C4-2B (cell line): ENCODE results near the gene RASA4B.
"Not testable (repeated sequence)": the region's sequence is repeated elsewhere in the genome, so short reads cannot be mapped to it uniquely, and the experiment has no call there.

Experiments used
- H3K27ac ChIP-seq: fragments of 450-650 bp; 2 replicates; pipeline ENCODE4 v1.5.1; 2017
- CTCF ChIP-seq: fragments of 450-650 bp; conservative IDR thresholded peaks from 2 replicates; pipeline ENCODE4 v1.5.1; 2017; ENCODE audit warnings: mild to moderate bottlenecking

RASA4B gene

GRCh38 chr7:102511860-102512522 lies 5.6 kb downstream of the RASA4B start:
- H3K27ac ChIP-seq: not testable (repeated sequence)

- H3K27ac ChIP-seq: not testable (repeated sequence)
Measured at GRCh38 chr7:102510575-102510974, 7.0 kb downstream of the RASA4B start.

GRCh38 chr7:102507410-102508088 lies 10.0 kb downstream of the RASA4B start:
- H3K27ac ChIP-seq: not testable (repeated sequence)

GRCh38 chr7:102505298-102506185 lies 12.0 kb downstream of the RASA4B start:
- H3K27ac ChIP-seq: not testable (repeated sequence)

- H3K27ac ChIP-seq: not testable (repeated sequence)
Measured at GRCh38 chr7:102503141-102503540, 14.4 kb downstream of the RASA4B start.

- H3K27ac ChIP-seq: not testable (repeated sequence)
Measured at GRCh38 chr7:102498321-102498720, 19.3 kb downstream of the RASA4B start.

- not testable (repeated sequence) for H3K27ac ChIP-seq
Measured at GRCh38 chr7:102497308-102497707, 20.3 kb downstream of the RASA4B start.

- H3K27ac ChIP-seq: not testable (repeated sequence)
Measured at GRCh38 chr7:102496861-102497260, 20.7 kb downstream of the RASA4B start.

GRCh38 chr7:102494473-102495149 lies 23.0 kb downstream of the RASA4B start:
- H3K27ac ChIP-seq: not testable (repeated sequence)

- H3K27ac ChIP-seq: not testable (repeated sequence)
Measured at GRCh38 chr7:102494026-102494425, 23.6 kb downstream of the RASA4B start.

- not testable (repeated sequence) for H3K27ac ChIP-seq
Measured at GRCh38 chr7:102493220-102493935, 24.2 kb downstream of the RASA4B start.

GRCh38 chr7:102490529-102491075 lies 27.0 kb downstream of the RASA4B start:
- H3K27ac ChIP-seq: not testable (repeated sequence)

- not testable (repeated sequence) for H3K27ac ChIP-seq
Measured at GRCh38 chr7:102484317-102484716, 33.3 kb downstream of the RASA4B start.

GRCh38 chr7:102481962-102482361 lies 35.6 kb downstream of the RASA4B start:
- not testable (repeated sequence) for H3K27ac ChIP-seq

GRCh38 chr7:102479982-102480637 lies 37.5 kb downstream of the RASA4B start:
- peak; percentile 88 for TF ChIP-seq CTCF

GRCh38 chr7:102479209-102479584 lies 38.4 kb downstream of the RASA4B start:
- not testable (repeated sequence) for H3K27ac ChIP-seq

More at GRCh38 chr7:102479982-102480637, 37.5 kb downstream of the RASA4B start:
- not testable (repeated sequence) for H3K27ac ChIP-seq

GRCh38 chr7:102478314-102479208 lies 39.0 kb downstream of the RASA4B start, which contains the start of gene POLR2J:
TSS of gene POLR2J (minus strand) at chr7:102478922. CDS start at chr7:102478860, 62 bp downstream.
- not testable (repeated sequence) for H3K27ac ChIP-seq
